K562 (cell line): ENCODE data around the gene HPCAL1. TPM values are rescaled to one million over a fixed set of nuclear protein-coding genes. Genes with fewer than 3 reads are reported as not detected.

Experiments used
- ATAC-seq: fragments of 200-7000 bp; cut with Tn5 transposase; 3 replicates; pipeline ENCODE4 v1.9.1; 2020; ENCODE audit warnings: moderate library complexity
- BruUV-seq: library from RNA; stranded (reverse); fragments of 400-500 nt; replicated peaks from 2 replicates; lab custom pipeline; 2021; lab: Mats Ljungman, UMichigan
- CTCF ChIA-PET: fragments of 300-600 bp; formaldehyde crosslinking; extraction: SDS; loops from one replicate; lab custom pipeline; 2021; ENCODE audit warnings: low intra/inter-chr PET ratio; lab: Yijun Ruan, JAX
- POLR2A ChIA-PET: fragments of 300-600, 350-650 bp; sonication (Branson Sonifier 250); formaldehyde crosslinking; extraction: SDS; loops from one replicate; lab custom pipeline; 2021; ENCODE audit warnings: antibody characterized with exemption, inconsistent platforms; lab: Yijun Ruan, JAX
- DNase-seq, 4 experiments: peaks; one replicate each; pipeline versions ENCODE4 v3.0.0 to v3.0.0-alpha.2; 2011 to 2018; ENCODE audit warnings: low spot score in 3 of 4, mixed read lengths in 3 of 4; ENCODE audit errors: extremely low read depth in 1 of 4
- FAIRE-seq: peaks from 2 replicates; lab custom pipeline; 2011; peaks lifted over from hg19 to GRCh38; lab: Jason Lieb, UNC
- H2AFZ ChIP-seq: 2 replicates; pipeline ENCODE4 v1.6.0; 2011; ENCODE audit warnings: low read depth, low read length, control low read depth, inconsistent platforms
- H3K27ac ChIP-seq: fragments of 200-600 bp; 3 replicates; pipeline ENCODE4 v1.8.0; 2011; ENCODE audit warnings: low read depth, mild to moderate bottlenecking, control low read depth, inconsistent platforms, low read length, moderate library complexity, mixed read lengths; ENCODE audit errors: extremely low read depth
- H3K27me3 ChIP-seq, 2 experiments: fragments of 300-600 bp in 1 of 2; 2 replicates in 1 of 2; 3 replicates in 1 of 2; pipeline versions ENCODE4 v1.6.0 to v1.8.0; 2011; ENCODE audit warnings: inconsistent platforms in 2 of 2, low read length in 2 of 2, mild to moderate bottlenecking in 1 of 2, mixed read lengths in 1 of 2, moderate library complexity in 1 of 2; ENCODE audit not compliant: control insufficient read depth in 2 of 2, insufficient read depth in 2 of 2
- H3K36me3 ChIP-seq: fragments of 300-600 bp; 3 replicates; pipeline ENCODE4 v1.8.0; 2011; ENCODE audit warnings: mild to moderate bottlenecking, low read length, inconsistent platforms; ENCODE audit not compliant: control insufficient read depth, insufficient read depth
- H3K4me1 ChIP-seq, 2 experiments: fragments of 200-600 bp in 1 of 2; replicated peaks in 1 of 2; 2 replicates in 1 of 2; 3 replicates in 1 of 2; pipeline versions ENCODE4 v1.5.1 to v1.8.0; 2011; ENCODE audit warnings: inconsistent platforms in 2 of 2, low read length in 2 of 2, mild to moderate bottlenecking in 1 of 2, mixed read lengths in 1 of 2, moderate library complexity in 1 of 2; ENCODE audit not compliant: control insufficient read depth in 2 of 2, insufficient read depth in 2 of 2
- H3K4me2 ChIP-seq: 2 replicates; pipeline ENCODE4 v1.6.1; 2011; ENCODE audit warnings: low read length, control low read depth, inconsistent platforms, mixed read lengths; ENCODE audit not compliant: insufficient read depth
- H3K4me3 ChIP-seq: fragments of 200-600 bp; sonication (generic), shearing (Covaris generic); 2 replicates; pipeline ENCODE4 v1.5.1; 2016; ENCODE audit warnings: control low read depth, inconsistent platforms
- H3K79me2 ChIP-seq: fragments of 200-600 bp; 3 replicates; pipeline ENCODE4 v1.8.0; 2011; ENCODE audit warnings: low read length, inconsistent platforms; ENCODE audit not compliant: control insufficient read depth, insufficient read depth
- H3K9ac ChIP-seq, 2 experiments: 2 replicates each; pipeline versions ENCODE4 v1.6.0 to v1.6.1; 2011; ENCODE audit warnings: low read depth in 2 of 2, low read length in 2 of 2, control low read depth in 1 of 2, inconsistent platforms in 1 of 2, mild to moderate bottlenecking in 1 of 2, mixed read lengths in 1 of 2; ENCODE audit not compliant: insufficient read depth in 1 of 2
- H3K9me1 ChIP-seq: one replicate; pipeline ENCODE4 v1.6.0; 2011; ENCODE audit warnings: inconsistent platforms, mild to moderate bottlenecking, low read length, moderate library complexity; ENCODE audit not compliant: control insufficient read depth, insufficient read depth
- H3K9me3 ChIP-seq: replicated peaks from 2 replicates; pipeline ENCODE4 v1.5.1; 2011; ENCODE audit warnings: low read depth, low read length, inconsistent platforms; ENCODE audit not compliant: control insufficient read depth, insufficient read depth
- H4K20me1 ChIP-seq: replicated peaks from 2 replicates; pipeline ENCODE4 v1.6.1; 2011; ENCODE audit warnings: low read length, inconsistent platforms, mixed read lengths; ENCODE audit not compliant: control insufficient read depth, insufficient read depth
- CBX8 ChIP-seq: fragments of 200-600 bp; sonication (generic); IDR thresholded peaks from 2 replicates; pipeline ENCODE4 v1.6.1; 2012; ENCODE audit warnings: borderline replicate concordance, mixed run types, low read depth, mild to moderate bottlenecking, moderate library complexity, mixed read lengths, low read length, control low read depth, inconsistent platforms; ENCODE audit not compliant: poor library complexity, severe bottlenecking; ENCODE audit errors: extremely low read depth
- ETV6 ChIP-seq, 3 experiments: fragments of 150-350 bp in 1 of 3; sonication (generic) in 1 of 3; formaldehyde crosslinking in 1 of 3; IDR thresholded peaks; 2 replicates each; pipeline versions ENCODE4 v1.6.1 to v1.8.0; 2014 to 2022; ENCODE audit warnings: borderline replicate concordance in 2 of 3, low read depth in 2 of 3, antibody characterized with exemption in 1 of 3, low read length in 1 of 3, mild to moderate bottlenecking in 1 of 3, missing genetic modification reagents in 1 of 3
- HMGN3 ChIP-seq: IDR thresholded peaks from 2 replicates; pipeline ENCODE4 v1.6.1; 2011; ENCODE audit warnings: borderline replicate concordance, low read depth, mild to moderate bottlenecking, mixed read lengths, low read length; ENCODE audit not compliant: insufficient read length; ENCODE audit errors: extremely low read depth
- MIER1 ChIP-seq: fragments of 450-650 bp; IDR thresholded peaks from 2 replicates; pipeline ENCODE4 v1.6.1; 2016; ENCODE audit warnings: antibody characterized with exemption, mild to moderate bottlenecking, low read depth
- PTTG1 ChIP-seq: fragments of 450-650 bp; IDR thresholded peaks from 2 replicates; pipeline ENCODE4 v1.6.1; 2016; ENCODE audit warnings: low read depth, mild to moderate bottlenecking, missing genetic modification characterization, missing compliant biosample characterization
- PYGO2 ChIP-seq: fragments of 450-650 bp; IDR thresholded peaks from 2 replicates; pipeline ENCODE4 v1.6.1; 2016; ENCODE audit warnings: mild to moderate bottlenecking, missing genetic modification characterization, moderate library complexity, missing compliant biosample characterization
- SMARCE1 ChIP-seq: fragments of 450-650 bp; IDR thresholded peaks from 2 replicates; pipeline ENCODE4 v1.7.1; 2016; ENCODE audit warnings: mild to moderate bottlenecking
- ZNF589 ChIP-seq: fragments of 200-800 bp; sonication (Bioruptor generic); IDR thresholded peaks from 2 replicates; pipeline ENCODE4 v1.6.1; 2016; ENCODE audit warnings: low read depth, missing genetic modification characterization, missing compliant biosample characterization
- WGBS: fragments of 100-300 bp; shearing (Covaris generic); methylation state at CpG from one replicate; pipeline ENCODE4 v1.1.6; 2016; ENCODE audit warnings: low coverage, mixed read lengths; ENCODE audit not compliant: insufficient coverage; ENCODE audit errors: missing lambda C conversion rate; 5-methylcytosine and 5-hydroxymethylcytosine counted together
- in situ Hi-C: fragments of 300-500 bp; cut with MboI; formaldehyde crosslinking; loops from 4 replicates; pipeline ENCODE4 v1.15.0; 2018; ENCODE audit warnings: inconsistent platforms, mixed read lengths
- intact Hi-C: fragments of 100-400 bp; cut with micrococcal nuclease; formaldehyde crosslinking; loops from 2 replicates; pipeline ENCODE4 v1.14.2; 2022
- polyA plus RNA-seq, 8 experiments: library from polyadenylated mRNA; depleted of rRNA in 4 of 8; stranded (reverse) in 5 of 8; unstranded in 3 of 8; fragments of >200 nt; fragmentation: Nextera tagmentation in 2 of 8; fragmentation: Illumina TruSeq in 1 of 8; extraction: Ambion mirVana in 2 of 8; extraction: Trizol in 1 of 8; gene quantifications; 2 replicates each; pipeline versions ENCODE4 v1.2.1 to v1.2.3, GENCODE V29; 2011 to 2014; ENCODE audit warnings: inconsistent platforms in 1 of 8, missing spikeins in 1 of 8
- total RNA-seq, 7 experiments: library from RNA; depleted of rRNA in 6 of 7; stranded (reverse); fragments of >200 nt in 6 of 7; fragmentation: Illumina TruSeq in 2 of 7; extraction: Trizol in 2 of 7; gene quantifications; 2 replicates each; pipeline versions ENCODE4 v1.2.1 to v1.2.3, GENCODE V29; 2011 to 2021; ENCODE audit warnings: low replicate concordance in 1 of 7
- TF ChIP-seq, protein P1 (sequence below), 2 experiments: fragments of 450-650 bp; conservative IDR thresholded peaks; 2 replicates each; pipeline ENCODE4 v1.6.1; 2017; ENCODE audit warnings: mild to moderate bottlenecking in 2 of 2, moderate library complexity in 2 of 2
- TF ChIP-seq, protein P2 (sequence below), 2 experiments: fragments of 450-650 bp in 1 of 2; sonication (generic) in 1 of 2; formaldehyde crosslinking in 1 of 2; IDR thresholded peaks in 1 of 2; conservative IDR thresholded peaks in 1 of 2; 2 replicates each; pipeline versions ENCODE4 v1.6.1 to v1.8.1; 2016 to 2023; ENCODE audit warnings: mild to moderate bottlenecking in 2 of 2, moderate library complexity in 2 of 2, inconsistent platforms in 1 of 2, missing genetic modification reagents in 1 of 2
- TF ChIP-seq, protein P3 (sequence below): sonication (generic); formaldehyde crosslinking; IDR thresholded peaks from 2 replicates; pipeline ENCODE4 v1.8.1; 2023; ENCODE audit warnings: mild to moderate bottlenecking, missing genetic modification reagents, moderate library complexity
- TF ChIP-seq, protein P4 (sequence below): fragments of 250-450 bp; sonication (Bioruptor Pico); IDR thresholded peaks from 2 replicates; pipeline ENCODE4 v1.4.0; 2020; ENCODE audit warnings: borderline replicate concordance

HPCAL1 gene
- total and polyA plus RNA-seq, 9 of the 15 experiments (the other 6 are each of a cell fraction or from before 2014, with no cell fraction given), result 2.7 to 65.5 (median 23.9) TPM

DNA sequence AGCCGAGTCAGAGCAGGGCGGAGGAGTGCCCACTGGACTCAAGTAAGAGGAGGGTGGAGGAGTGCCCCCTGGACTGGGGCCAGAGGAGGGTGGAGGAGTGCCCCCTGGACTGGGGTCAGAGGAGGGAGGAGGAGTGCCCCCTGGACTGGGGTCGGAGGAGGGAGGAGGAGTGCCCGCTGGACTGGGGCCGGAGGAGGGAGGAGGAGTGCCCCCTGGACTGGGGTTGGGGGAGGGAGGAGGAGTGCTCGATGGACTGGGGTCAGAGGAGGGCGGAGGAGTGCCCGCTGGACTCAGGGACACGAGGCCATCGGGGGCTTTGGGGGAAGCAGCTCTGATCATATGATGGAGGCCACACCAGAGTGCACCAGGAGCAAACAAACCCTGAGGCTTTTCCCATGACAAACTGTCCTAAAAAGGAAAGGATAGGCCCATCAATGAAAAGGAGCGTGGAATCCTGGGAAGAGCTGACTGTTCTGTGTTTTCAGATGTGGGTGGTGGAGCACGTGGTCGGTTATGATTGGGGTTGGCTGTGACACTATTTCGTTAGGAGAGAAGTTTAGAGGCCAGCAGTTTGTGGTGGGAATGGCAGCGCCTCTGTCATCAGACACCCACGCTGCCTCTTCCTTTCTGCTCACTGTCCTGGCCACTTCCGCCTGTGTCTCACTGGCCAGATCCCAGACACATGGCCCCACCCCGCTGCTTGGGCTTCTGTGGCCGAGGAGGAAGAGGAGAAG, 24.5 kb upstream of the HPCAL1 start:
- CTCF ChIA-PET, result no interaction called here
- 18% methylated on average over 9 of the region's 19 CpGs for WGBS
- H3K27ac ChIP-seq, result peak overlapping the region; percentile 74
- TF ChIP-seq ZNF589 (CRISPR knock-in tag) (peak; percentile 95), HMGN3 (no peak), ETV6 (IDR thresholded peaks at IDR 0.05; ENCODE audit: borderline replicate concordance in 1 of 2, low read depth in 2 of 2, low read length in 1 of 2) (peak; percentile 42 to 69; a peak in 2 of 4 replicates), ETV6 (CRISPR knock-in tag; IDR thresholded peaks at IDR 0.05; ENCODE audit: borderline replicate concordance) (no peak), PYGO2 (0 out of 2 replicates have a peak, but pooled peaks have one; percentile 24), SMARCE1 (peak; percentile 39; the same call in 1 of the 2 replicates), MIER1 (no peak), PTTG1 (tag) (0 out of 2 replicates have a peak, but pooled peaks have one; percentile 17), CBX8 (no peak)
- TF ChIP-seq, protein P1, sequence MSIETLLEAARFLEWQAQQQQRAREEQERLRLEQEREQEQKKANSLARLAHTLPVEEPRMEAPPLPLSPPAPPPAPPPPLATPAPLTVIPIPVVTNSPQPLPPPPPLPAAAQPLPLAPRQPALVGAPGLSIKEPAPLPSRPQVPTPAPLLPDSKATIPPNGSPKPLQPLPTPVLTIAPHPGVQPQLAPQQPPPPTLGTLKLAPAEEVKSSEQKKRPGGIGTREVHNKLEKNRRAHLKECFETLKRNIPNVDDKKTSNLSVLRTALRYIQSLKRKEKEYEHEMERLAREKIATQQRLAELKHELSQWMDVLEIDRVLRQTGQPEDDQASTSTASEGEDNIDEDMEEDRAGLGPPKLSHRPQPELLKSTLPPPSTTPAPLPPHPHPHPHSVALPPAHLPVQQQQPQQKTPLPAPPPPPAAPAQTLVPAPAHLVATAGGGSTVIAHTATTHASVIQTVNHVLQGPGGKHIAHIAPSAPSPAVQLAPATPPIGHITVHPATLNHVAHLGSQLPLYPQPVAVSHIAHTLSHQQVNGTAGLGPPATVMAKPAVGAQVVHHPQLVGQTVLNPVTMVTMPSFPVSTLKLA (conservative IDR thresholded peaks at IDR 0.05), result peak; percentile 91 to 95
- TF ChIP-seq, protein P2, sequence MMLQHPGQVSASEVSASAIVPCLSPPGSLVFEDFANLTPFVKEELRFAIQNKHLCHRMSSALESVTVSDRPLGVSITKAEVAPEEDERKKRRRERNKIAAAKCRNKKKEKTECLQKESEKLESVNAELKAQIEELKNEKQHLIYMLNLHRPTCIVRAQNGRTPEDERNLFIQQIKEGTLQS (IDR thresholded peaks at IDR 0.05), result peak; percentile 32; the same call in 1 of the 2 replicates
- TF ChIP-seq, protein P2 (CRISPR knock-in tag; conservative IDR thresholded peaks at IDR 0.05), result 0 out of 2 replicates have a peak, but pooled peaks have one; percentile 44
- TF ChIP-seq, protein P3, sequence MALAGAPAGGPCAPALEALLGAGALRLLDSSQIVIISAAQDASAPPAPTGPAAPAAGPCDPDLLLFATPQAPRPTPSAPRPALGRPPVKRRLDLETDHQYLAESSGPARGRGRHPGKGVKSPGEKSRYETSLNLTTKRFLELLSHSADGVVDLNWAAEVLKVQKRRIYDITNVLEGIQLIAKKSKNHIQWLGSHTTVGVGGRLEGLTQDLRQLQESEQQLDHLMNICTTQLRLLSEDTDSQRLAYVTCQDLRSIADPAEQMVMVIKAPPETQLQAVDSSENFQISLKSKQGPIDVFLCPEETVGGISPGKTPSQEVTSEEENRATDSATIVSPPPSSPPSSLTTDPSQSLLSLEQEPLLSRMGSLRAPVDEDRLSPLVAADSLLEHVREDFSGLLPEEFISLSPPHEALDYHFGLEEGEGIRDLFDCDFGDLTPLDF (CRISPR knock-in tag), result no peak
- TF ChIP-seq, protein P4, sequence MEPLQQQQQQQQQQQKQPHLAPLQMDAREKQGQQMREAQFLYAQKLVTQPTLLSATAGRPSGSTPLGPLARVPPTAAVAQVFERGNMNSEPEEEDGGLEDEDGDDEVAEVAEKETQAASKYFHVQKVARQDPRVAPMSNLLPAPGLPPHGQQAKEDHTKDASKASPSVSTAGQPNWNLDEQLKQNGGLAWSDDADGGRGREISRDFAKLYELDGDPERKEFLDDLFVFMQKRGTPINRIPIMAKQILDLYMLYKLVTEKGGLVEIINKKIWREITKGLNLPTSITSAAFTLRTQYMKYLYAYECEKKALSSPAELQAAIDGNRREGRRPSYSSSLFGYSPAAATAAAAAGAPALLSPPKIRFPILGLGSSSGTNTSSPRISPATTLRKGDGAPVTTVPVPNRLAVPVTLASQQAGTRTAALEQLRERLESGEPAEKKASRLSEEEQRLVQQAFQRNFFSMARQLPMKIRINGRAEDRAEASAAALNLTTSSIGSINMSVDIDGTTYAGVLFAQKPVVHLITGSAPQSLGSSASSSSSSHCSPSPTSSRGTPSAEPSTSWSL (CRISPR knock-in tag), result no peak

More for the DNA sequence above, 24.5 kb upstream of the HPCAL1 start:
- ATAC-seq (peak; percentile 76), FAIRE-seq (peak; percentile 97), DNase-seq (peak; percentile 84 to 91 (median 86))
- no peak overlapping the region for H3K4me3 ChIP-seq
- POLR2A ChIA-PET, result interaction anchor here (1.1 to 1.6 kb wide), 3 partner anchors 11 to 161 kb away, joined by 3 to 4 read pairs (median 4); no protein-coding TSS in a partner anchor
- H3K9me1 ChIP-seq, result no peaks in the 10 kb centered on the region
- H3K4me1 ChIP-seq, result peaks cover 55 to 57% of the 10 kb centered on the region in 2 experiments
- H3K4me2 ChIP-seq, result peak overlapping the region; percentile 66
- intact Hi-C loops (loop anchor here (2.0 to 5.0 kb wide), 2 partner anchors 25 to 54 kb away; partner anchors contain the start of gene HPCAL1), in situ Hi-C loops (no loop called here)
- no peaks in the 10 kb centered on the region for H3K27me3 ChIP-seq
- peak overlapping the region; percentile 70 to 79; a peak in 3 of 4 replicates for H3K9ac ChIP-seq
- no peaks in the 10 kb centered on the region; the same call in 2 of the 3 replicates for H3K79me2 ChIP-seq
- no peaks in the 10 kb centered on the region for H3K9me3 ChIP-seq
- H4K20me1 ChIP-seq, result no peaks in the 10 kb centered on the region
- H3K36me3 ChIP-seq, result no peaks in the 10 kb centered on the region
- no TSS peak for BruUV-seq
- peak overlapping the region; percentile 91 for H2AFZ ChIP-seq
